Measurements from ENCODE around the gene RBM19.

Gene RBM19

GRCh38 chr12:113766879-113767878 is 198.9 kb downstream of the RBM19 start:
- no peak for DNase-seq
